ENCODE data around the gene SRSF4. TPM values are rescaled to one million over a fixed set of nuclear protein-coding genes. Genes with fewer than 3 reads are reported as not detected.

SRSF4 gene
- total RNA-seq, 4 donors from 2014 or later = 67.1 to 94.7 (median 85.2) TPM

- intact Hi-C loops (cut with DNase I) = no loop called here
- H3K9me3 ChIP-seq = no peaks in the 10 kb centered on the region
- TF ChIP-seq, protein P1, sequence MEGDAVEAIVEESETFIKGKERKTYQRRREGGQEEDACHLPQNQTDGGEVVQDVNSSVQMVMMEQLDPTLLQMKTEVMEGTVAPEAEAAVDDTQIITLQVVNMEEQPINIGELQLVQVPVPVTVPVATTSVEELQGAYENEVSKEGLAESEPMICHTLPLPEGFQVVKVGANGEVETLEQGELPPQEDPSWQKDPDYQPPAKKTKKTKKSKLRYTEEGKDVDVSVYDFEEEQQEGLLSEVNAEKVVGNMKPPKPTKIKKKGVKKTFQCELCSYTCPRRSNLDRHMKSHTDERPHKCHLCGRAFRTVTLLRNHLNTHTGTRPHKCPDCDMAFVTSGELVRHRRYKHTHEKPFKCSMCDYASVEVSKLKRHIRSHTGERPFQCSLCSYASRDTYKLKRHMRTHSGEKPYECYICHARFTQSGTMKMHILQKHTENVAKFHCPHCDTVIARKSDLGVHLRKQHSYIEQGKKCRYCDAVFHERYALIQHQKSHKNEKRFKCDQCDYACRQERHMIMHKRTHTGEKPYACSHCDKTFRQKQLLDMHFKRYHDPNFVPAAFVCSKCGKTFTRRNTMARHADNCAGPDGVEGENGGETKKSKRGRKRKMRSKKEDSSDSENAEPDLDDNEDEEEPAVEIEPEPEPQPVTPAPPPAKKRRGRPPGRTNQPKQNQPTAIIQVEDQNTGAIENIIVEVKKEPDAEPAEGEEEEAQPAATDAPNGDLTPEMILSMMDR (IDR thresholded peaks at IDR 0.05) = no peak
- TF ChIP-seq POLR2A (IDR thresholded peaks at IDR 0.05) = no peak
- H3K36me3 ChIP-seq = no peaks in the 10 kb centered on the region
- no peaks in the 10 kb centered on the region for H3K27me3 ChIP-seq
- no peak for DNase-seq
- H3K4me3 ChIP-seq (replicated peaks in 1 of 3) = no peak overlapping the region
- H3K4me1 ChIP-seq = peaks cover 36 to 56% of the 10 kb centered on the region in 2 donors
- no peak overlapping the region for H3K27ac ChIP-seq
- WGBS, 2 donors = 73 to 78% methylated on average over 3 of the region's 3 CpGs
Observed at GRCh38 chr1:29169976-29170375, 11.7 kb downstream of the SRSF4 start.

GRCh38 chr1:29167904-29168303, 13.8 kb downstream of the SRSF4 start:
- intact Hi-C loops (cut with DNase I) = no loop called here
- Histone ChIP-seq H3K36me3 (no peaks in the 10 kb centered on the region), H3K4me3 (replicated peaks in 1 of 3) (no peak overlapping the region), H3K27me3 (no peaks in the 10 kb centered on the region), H3K27ac (peak overlapping the region in 2 of 3 donors; percentile 61 to 68), H3K4me1 (peaks cover 36 to 59% of the 10 kb centered on the region in 2 donors), H3K9me3 (no peaks in the 10 kb centered on the region)
- no peak for TF ChIP-seq POLR2A (IDR thresholded peaks at IDR 0.05)
- TF ChIP-seq, protein P1 (IDR thresholded peaks at IDR 0.05) = no peak
- no peak for DNase-seq
- WGBS, 2 donors = 96 to 98% methylated on average over 9 of the region's 9 CpGs

DNA sequence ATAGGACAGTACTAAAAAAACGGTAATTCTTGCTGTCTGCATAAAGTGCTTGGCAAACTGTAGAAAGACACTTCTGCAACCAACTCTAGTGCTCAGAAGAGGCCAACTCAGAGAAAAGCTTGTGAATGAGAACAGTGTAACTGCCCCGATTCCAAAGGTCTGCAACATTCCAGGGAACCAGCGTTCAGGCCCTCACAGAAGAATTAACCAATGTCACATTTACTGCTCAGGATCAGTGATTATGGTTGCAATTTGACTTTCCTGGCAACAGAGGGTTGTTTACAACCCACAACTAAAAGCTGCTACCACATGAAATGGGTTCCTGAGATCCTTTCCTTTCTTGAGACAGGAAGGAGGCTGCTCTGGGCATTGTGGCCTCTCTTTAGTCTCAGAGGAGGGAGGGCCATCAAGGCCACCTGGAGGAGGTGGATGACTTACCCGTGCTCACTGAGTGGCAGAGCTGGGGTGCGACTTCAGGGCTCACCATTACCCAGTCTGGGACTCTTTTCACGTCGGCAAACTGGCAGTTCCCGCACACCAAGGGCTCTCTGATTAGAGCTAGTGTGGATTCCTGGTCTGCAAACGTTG, 15.3 kb downstream of the SRSF4 start:
- TF ChIP-seq, protein P1 (IDR thresholded peaks at IDR 0.05) = peak in 1 of 6 experiments; percentile 3
- TF ChIP-seq POLR2A (IDR thresholded peaks at IDR 0.05) = peak in 1 of 2 donors; percentile 29
- peaks cover 40 to 54% of the 10 kb centered on the region in 2 donors for H3K4me1 ChIP-seq
- intact Hi-C loops (cut with DNase I) = no loop called here

GRCh38 chr1:29164588-29164987, 17.1 kb downstream of the SRSF4 start:
- Histone ChIP-seq H3K27me3 (no peaks in the 10 kb centered on the region), H3K4me3 (replicated peaks in 1 of 3) (no peak overlapping the region), H3K27ac (peak overlapping the region in 1 of 3 donors; percentile 6), H3K36me3 (peaks cover 0 to 5% of the 10 kb centered on the region in 2 donors), H3K9me3 (no peaks in the 10 kb centered on the region), H3K4me1 (peaks cover 22 to 36% of the 10 kb centered on the region in 2 donors)
- TF ChIP-seq POLR2A (IDR thresholded peaks at IDR 0.05) = no peak
- TF ChIP-seq, protein P1 (IDR thresholded peaks at IDR 0.05) = no peak
- 82 to 93% methylated on average over 4 of the region's 4 CpGs for WGBS, 2 donors
- DNase-seq = no peak
- intact Hi-C loops (cut with DNase I) = no loop called here

More for the DNA sequence above, 15.3 kb downstream of the SRSF4 start:
- Histone ChIP-seq H3K27ac (peak overlapping the region; percentile 61 to 71 (median 68)), H3K9me3 (no peaks in the 10 kb centered on the region), H3K4me3 (replicated peaks in 1 of 3) (no peak overlapping the region), H3K27me3 (no peaks in the 10 kb centered on the region), H3K36me3 (no peaks in the 10 kb centered on the region)
- WGBS, 2 donors = 41 to 48% methylated on average over 9 of the region's 9 CpGs
- DNase-seq = peak; percentile 60 to 67

GRCh38 chr1:29162476-29163138, 19.1 kb downstream of the SRSF4 start:
- 80 to 83% methylated on average over 9 of the region's 9 CpGs for WGBS, 2 donors
- H3K4me1 ChIP-seq = peaks cover 22 to 30% of the 10 kb centered on the region in 2 donors
- no peaks in the 10 kb centered on the region for H3K27me3 ChIP-seq
- intact Hi-C loops (cut with DNase I) = no loop called here
- DNase-seq = no peak
- H3K9me3 ChIP-seq = no peaks in the 10 kb centered on the region
- no peak for TF ChIP-seq POLR2A (IDR thresholded peaks at IDR 0.05)
- TF ChIP-seq, protein P1 (IDR thresholded peaks at IDR 0.05) = no peak
- H3K36me3 ChIP-seq = peaks cover 11 to 21% of the 10 kb centered on the region in 2 donors
- H3K27ac ChIP-seq = no peak overlapping the region
- no peak overlapping the region for H3K4me3 ChIP-seq (replicated peaks in 1 of 3)

Measured in thyroid gland (tissue), 4 donors.